Heart right ventricle (tissue), 16 donors: ENCODE results near the gene ALAD. TPM values are rescaled to one million over a fixed set of nuclear protein-coding genes. Genes with fewer than 3 reads are reported as not detected.
"Not testable (repeated sequence)": the region's sequence is repeated elsewhere in the genome, so short reads cannot be mapped to it uniquely, and the experiment has no call there.

Source experiments
- ATAC-seq, 8 donors: fragments of 200-7000 bp; cut with Tn5 transposase; one replicate each; pipeline ENCODE4 v1.9.1; 2020; ENCODE audit warnings: mild to moderate bottlenecking in 8 of 8, moderate library complexity in 8 of 8, moderate number of reproducible peaks in 1 of 8
- DNase-seq, 2 donors: peaks; one replicate each; pipeline ENCODE4 v3.0.0-alpha.2; 2020
- H3K27ac ChIP-seq, 10 donors: fragments of 200-600 bp; sonication (generic) in 2 of 10; one replicate each; pipeline versions ENCODE4 v1.5.0 to v1.8.0; 2020 to 2022; ENCODE audit warnings: mild to moderate bottlenecking in 3 of 10
- H3K27me3 ChIP-seq, 7 donors: fragments of 200-600 bp; one replicate each; pipeline ENCODE4 v1.8.0; 2021 to 2022; ENCODE audit warnings: mild to moderate bottlenecking in 2 of 7
- H3K36me3 ChIP-seq, 9 donors: fragments of 200-600 bp; sonication (generic) in 1 of 9; one replicate each; pipeline versions ENCODE4 v1.5.0 to v1.8.0; 2020 to 2022; ENCODE audit warnings: mild to moderate bottlenecking in 2 of 9
- H3K4me1 ChIP-seq, 9 donors: fragments of 200-600 bp; sonication (generic) in 1 of 9; one replicate each; pipeline versions ENCODE4 v1.5.0 to v1.8.0; 2020 to 2022; ENCODE audit warnings: mild to moderate bottlenecking in 4 of 9
- H3K4me3 ChIP-seq, 10 donors: fragments of 200-600 bp; sonication (generic) in 2 of 10; one replicate each; pipeline versions ENCODE4 v1.5.0 to v1.8.0; 2020 to 2022; ENCODE audit warnings: mild to moderate bottlenecking in 7 of 10, moderate library complexity in 2 of 10
- H3K9me3 ChIP-seq, 11 donors: fragments of 200-600 bp in 10 of 11; sonication (generic) in 2 of 11; one replicate each; pipeline versions ENCODE4 v1.5.0 to v1.8.0; 2013 to 2022; ENCODE audit warnings: mild to moderate bottlenecking in 2 of 11, control low read depth in 1 of 11, moderate library complexity in 1 of 11
- WGBS, 2 donors: extraction: QIAGEN DNeasy Blood & Tissue Kit; methylation state at CpG; one replicate each; pipeline ENCODE4 v1.1.7; 2013; ENCODE audit warnings: inconsistent platforms in 1 of 2; 5-methylcytosine and 5-hydroxymethylcytosine counted together
- intact Hi-C, 10 donors: fragments of 100-400 bp; cut with DNase I; formaldehyde crosslinking; loops; one replicate each; pipeline versions ENCODE4 v1.11.1 to v1.14.2; 2022
- polyA plus RNA-seq, 2 donors: library from polyadenylated mRNA; stranded (reverse); fragments of 200-250 nt; gene quantifications; one replicate each; pipeline ENCODE4 v1.2.3, GENCODE V29; 2013
- total RNA-seq, 10 donors: library from RNA; stranded (reverse); fragmentation: NEBNext Ultra II Directional in 3 of 10; extraction: Animal tissue kit (Norgen Biotek cat#: 25700) in 3 of 10; gene quantifications; one replicate each; pipeline versions ENCODE4 v1.2.1 to v1.2.4, GENCODE V29; 2021 to 2023
- TF ChIP-seq, protein P1 (sequence below), 9 donors: fragments of 200-600 bp; sonication (generic) in 2 of 9; IDR thresholded peaks; one replicate each; pipeline versions ENCODE4 v1.5.0 to v1.8.0; 2021 to 2022; ENCODE audit warnings: antibody characterized with exemption in 9 of 9, mild to moderate bottlenecking in 5 of 9, moderate library complexity in 1 of 9
- donor health status: Arrhythmogenic right ventricular cardiomyopathy.
- donor health status: ischemic (EF 13 %, LVEDD 7.1; RV severe dilation, severe dysfunction).
- donor health status: healthy with polysubstance abuse.
- donor health status: DM: no; HTN: yes; CAD: no.
- donor health status: DM: no; HTN: no; CAD: no.
- donor health status: ischemic (EF 25% LVEDD 6.9; RV normal size, moderate dysfunction).
- donor health status: ischemic (EF 25% LVEDD 5.7; RV mildly dilated, moderate dysfunction).
- donor health status: healthy.
- donor health status: DM: yes; HTN: yes; CAD: no.
- donor health status: Ischemic cardiomyopathy.
- donor health status: ischemic (EF 35%, LVEDD 5.7; RV mildly dilated, moderate dysfunction).
- donor health status: nonischemic (EF 11% LVEDD 7.7; RV severe dilation, severe dysfunction).
- donor health status: DM: yes; HTN: yes; CAD: no.
- donor health status: PGD.
- donor health status: ischemic (EF 29% LVEDD 5.4; RV normal size, mild dysfunction).
- donor health status: nonischemic (EF 23%, LVEDD 6.1; RV moderate dilation, normal function).

The ALAD gene
- total and polyA plus RNA-seq, 12 donors: 48.4 to 239 (median 93.2) TPM

- Histone ChIP-seq H3K36me3 (peaks cover 0 to 84% (median 52%) of the 10 kb centered on the region in 9 donors), H3K27me3 (no peaks in the 10 kb centered on the region), H3K4me3 (no peak overlapping the region), H3K4me1 (no peaks in the 10 kb centered on the region), H3K9me3 (no peaks in the 10 kb centered on the region), H3K27ac (no peak overlapping the region)
- intact Hi-C loops: no loop called here
- DNase-seq (no peak), ATAC-seq (no peak)
- WGBS, 2 donors: 89 to 90% methylated on average over 13 of the region's 13 CpGs
- TF ChIP-seq, protein P1, sequence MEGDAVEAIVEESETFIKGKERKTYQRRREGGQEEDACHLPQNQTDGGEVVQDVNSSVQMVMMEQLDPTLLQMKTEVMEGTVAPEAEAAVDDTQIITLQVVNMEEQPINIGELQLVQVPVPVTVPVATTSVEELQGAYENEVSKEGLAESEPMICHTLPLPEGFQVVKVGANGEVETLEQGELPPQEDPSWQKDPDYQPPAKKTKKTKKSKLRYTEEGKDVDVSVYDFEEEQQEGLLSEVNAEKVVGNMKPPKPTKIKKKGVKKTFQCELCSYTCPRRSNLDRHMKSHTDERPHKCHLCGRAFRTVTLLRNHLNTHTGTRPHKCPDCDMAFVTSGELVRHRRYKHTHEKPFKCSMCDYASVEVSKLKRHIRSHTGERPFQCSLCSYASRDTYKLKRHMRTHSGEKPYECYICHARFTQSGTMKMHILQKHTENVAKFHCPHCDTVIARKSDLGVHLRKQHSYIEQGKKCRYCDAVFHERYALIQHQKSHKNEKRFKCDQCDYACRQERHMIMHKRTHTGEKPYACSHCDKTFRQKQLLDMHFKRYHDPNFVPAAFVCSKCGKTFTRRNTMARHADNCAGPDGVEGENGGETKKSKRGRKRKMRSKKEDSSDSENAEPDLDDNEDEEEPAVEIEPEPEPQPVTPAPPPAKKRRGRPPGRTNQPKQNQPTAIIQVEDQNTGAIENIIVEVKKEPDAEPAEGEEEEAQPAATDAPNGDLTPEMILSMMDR (IDR thresholded peaks at IDR 0.05): no peak
Observed at GRCh38 chr9:113388833-113389232, 12.3 kb downstream of the ALAD start.

DNA sequence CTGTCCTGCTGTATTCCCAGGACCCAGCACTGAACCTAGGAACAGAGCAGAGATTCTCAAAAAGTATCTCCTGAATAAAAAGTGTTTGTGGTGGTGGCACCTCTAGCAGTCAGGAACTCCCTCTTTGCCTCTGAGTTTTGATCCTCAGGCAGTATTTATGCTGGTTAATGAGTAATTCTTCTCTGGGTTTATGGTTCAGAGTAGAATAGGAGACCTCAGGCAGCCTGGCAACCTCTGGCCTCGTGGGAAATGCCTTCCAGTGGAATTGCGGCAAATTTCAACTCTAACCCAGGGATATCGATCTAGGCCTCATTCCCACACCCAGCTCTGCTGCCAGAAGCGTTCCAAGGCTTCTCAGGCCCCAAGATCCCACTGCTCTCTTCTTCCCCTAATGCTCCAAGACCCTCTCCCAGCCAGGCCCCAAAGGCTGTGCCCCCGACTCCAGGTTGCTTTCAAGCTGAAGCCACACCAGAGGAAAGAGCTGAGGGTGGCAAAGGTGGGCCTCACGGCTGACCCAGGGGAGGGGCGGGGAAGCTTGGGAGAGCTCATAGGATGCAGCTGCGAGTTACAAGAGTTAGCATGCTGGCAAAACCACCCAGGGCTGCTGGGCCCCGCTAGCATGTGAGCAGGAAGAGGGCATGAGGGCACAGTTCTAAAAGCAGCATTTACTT lies 13.4 kb downstream of the ALAD start:
- ATAC-seq (no peak), DNase-seq (no peak)
- H3K9me3 ChIP-seq: no peaks in the 10 kb centered on the region
- H3K36me3 ChIP-seq: peaks cover 0 to 73% (median 52%) of the 10 kb centered on the region in 9 donors
- TF ChIP-seq, protein P1 (IDR thresholded peaks at IDR 0.05): no peak
- no peaks in the 10 kb centered on the region for H3K27me3 ChIP-seq
- intact Hi-C loops: no loop called here
- H3K27ac ChIP-seq: no peak overlapping the region
- 86 to 93% methylated on average over 9 of the region's 9 CpGs for WGBS, 2 donors
- no peak overlapping the region for H3K4me3 ChIP-seq
- H3K4me1 ChIP-seq: no peaks in the 10 kb centered on the region

- H3K4me3 ChIP-seq: no peak overlapping the region
- H3K9me3 ChIP-seq: no peaks in the 10 kb centered on the region
- no peaks in the 10 kb centered on the region for H3K4me1 ChIP-seq
- TF ChIP-seq, protein P1 (IDR thresholded peaks at IDR 0.05): no peak
- H3K27me3 ChIP-seq: no peaks in the 10 kb centered on the region
- DNase-seq (no peak), ATAC-seq (peak in 1 of 8 donors; percentile 35)
- intact Hi-C loops: no loop called here
- peaks cover 0 to 63% (median 46%) of the 10 kb centered on the region in 9 donors for H3K36me3 ChIP-seq
- WGBS, 2 donors: 92 to 96% methylated on average over 4 of the region's 4 CpGs
- H3K27ac ChIP-seq: no peak overlapping the region
Observed at GRCh38 chr9:113386571-113387393, 14.3 kb downstream of the ALAD start.

DNA sequence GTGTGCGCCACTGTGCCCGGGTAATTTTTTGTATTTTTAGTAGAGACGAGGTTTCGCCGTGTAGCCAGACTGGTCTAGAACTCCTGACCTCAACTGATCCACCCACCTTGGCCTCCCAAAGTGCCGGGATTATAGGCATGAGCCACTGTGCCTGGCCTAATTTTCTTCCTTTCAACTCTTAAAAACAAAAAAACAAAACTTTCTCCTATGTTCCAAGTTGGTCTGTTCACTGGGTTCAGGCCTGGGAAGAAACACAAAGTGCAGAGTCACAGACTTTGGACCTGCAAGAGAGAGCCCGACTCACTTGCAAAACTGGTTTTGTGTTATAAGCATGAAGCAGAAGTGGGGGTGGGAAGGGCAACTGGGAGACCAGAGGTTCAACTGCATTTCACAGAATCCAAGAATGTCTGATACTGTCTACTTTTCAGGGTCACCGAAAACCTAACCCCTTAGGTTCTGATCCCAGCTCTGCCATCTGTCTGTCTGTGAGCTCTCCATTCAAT lies 19.1 kb downstream of the ALAD start:
- peaks cover 0 to 3% (median 0%) of the 10 kb centered on the region in 9 donors for H3K4me1 ChIP-seq
- 91 to 93% methylated on average over 8 of the region's 8 CpGs for WGBS, 2 donors
- ATAC-seq: no peak
- TF ChIP-seq, protein P1 (IDR thresholded peaks at IDR 0.05): no peak
- no peak for DNase-seq
- intact Hi-C loops: no loop called here
- no peaks in the 10 kb centered on the region for H3K9me3 ChIP-seq
- no peak overlapping the region for H3K4me3 ChIP-seq
- H3K27ac ChIP-seq: no peak overlapping the region
- H3K36me3 ChIP-seq: peaks cover 0 to 15% (median under 1%) of the 10 kb centered on the region in 9 donors
- no peaks in the 10 kb centered on the region for H3K27me3 ChIP-seq

- H3K4me3 ChIP-seq, DNase-seq, intact Hi-C loops, ATAC-seq, H3K4me1 ChIP-seq, H3K36me3 ChIP-seq, H3K9me3 ChIP-seq, H3K27me3 ChIP-seq, H3K27ac ChIP-seq: not testable (repeated sequence)
- WGBS, 2 donors: 82 to 87% methylated on average over 7 of the region's 7 CpGs
Observed at GRCh38 chr9:113381441-113381840, 19.6 kb downstream of the ALAD start.
